ENCODE measurements around the gene PCSK6. TPM values are rescaled to one million over a fixed set of nuclear protein-coding genes. Genes with fewer than 3 reads are reported as not detected.

The PCSK6 gene
- total RNA-seq, 1 experiment from 2014 or later = 26.3 TPM

DNA sequence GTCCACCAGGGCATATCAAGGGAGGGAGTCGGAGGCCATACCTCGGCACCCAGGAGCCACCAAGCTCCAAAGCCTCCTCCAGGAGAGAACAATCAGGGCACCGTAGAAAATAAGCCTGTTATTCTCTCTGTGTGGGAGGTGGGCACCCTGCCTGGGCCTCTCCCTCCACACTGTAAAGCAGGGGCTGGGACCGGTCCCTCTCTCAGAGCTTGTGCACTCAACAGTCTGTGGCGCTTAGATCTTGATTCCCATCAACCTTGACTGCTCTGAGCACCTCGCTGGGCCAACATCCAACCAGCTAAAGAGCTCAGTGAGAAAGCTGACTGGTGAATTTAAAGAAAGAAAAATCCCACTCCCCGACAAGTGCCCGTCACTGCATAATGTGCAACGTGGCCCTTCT is 53.0 kb downstream of the PCSK6 start:
- H3K4me1 ChIP-seq (replicated peaks; ENCODE audit: insufficient read depth) = no peaks in the 10 kb centered on the region
- no peak overlapping the region for H3K4me3 ChIP-seq
- no peaks in the 10 kb centered on the region for H3K79me2 ChIP-seq (ENCODE audit: low read depth)
- no peak overlapping the region for H3K4me2 ChIP-seq
- no peak overlapping the region for H2AFZ ChIP-seq
- H3K27ac ChIP-seq = no peak overlapping the region
- TF ChIP-seq CTCF (conservative IDR thresholded peaks at IDR 0.05) (no peak), EZH2 (IDR thresholded peaks at IDR 0.05; ENCODE audit: low read depth) (no peak)
- H3K27me3 ChIP-seq (ENCODE audit: insufficient read depth, low read depth) = no peaks in the 10 kb centered on the region
- H3K9me2 ChIP-seq (ENCODE audit: insufficient read depth) = no peaks in the 10 kb centered on the region
- no peaks in the 10 kb centered on the region for H4K20me1 ChIP-seq (ENCODE audit: insufficient read depth)
- no TSS peak for BruUV-seq (replicated peaks)
- no peaks in the 10 kb centered on the region for H3F3A ChIP-seq (ENCODE audit: insufficient read depth, low read depth)
- no peak for DNase-seq
- ChIA-PET POLR2A (ENCODE audit: unreplicated experiment) (no interaction called here), CTCF (no interaction called here)
- intact Hi-C loops (cut with micrococcal nuclease; ENCODE audit: unreplicated experiment) = no loop called here
- H3K9me3 ChIP-seq (ENCODE audit: insufficient read depth, low read depth) = no peaks in the 10 kb centered on the region
- no peaks in the 10 kb centered on the region for H3K36me3 ChIP-seq (ENCODE audit: low read depth)

- intact Hi-C loops (cut with micrococcal nuclease; ENCODE audit: unreplicated experiment) = no loop called here
- no TSS peak for BruUV-seq (replicated peaks)
- no peaks in the 10 kb centered on the region for H3K27me3 ChIP-seq (ENCODE audit: insufficient read depth, low read depth)
These were observed 53.7 kb downstream of the PCSK6 start for GRCh38 chr15:101435761-101436160.

DNA sequence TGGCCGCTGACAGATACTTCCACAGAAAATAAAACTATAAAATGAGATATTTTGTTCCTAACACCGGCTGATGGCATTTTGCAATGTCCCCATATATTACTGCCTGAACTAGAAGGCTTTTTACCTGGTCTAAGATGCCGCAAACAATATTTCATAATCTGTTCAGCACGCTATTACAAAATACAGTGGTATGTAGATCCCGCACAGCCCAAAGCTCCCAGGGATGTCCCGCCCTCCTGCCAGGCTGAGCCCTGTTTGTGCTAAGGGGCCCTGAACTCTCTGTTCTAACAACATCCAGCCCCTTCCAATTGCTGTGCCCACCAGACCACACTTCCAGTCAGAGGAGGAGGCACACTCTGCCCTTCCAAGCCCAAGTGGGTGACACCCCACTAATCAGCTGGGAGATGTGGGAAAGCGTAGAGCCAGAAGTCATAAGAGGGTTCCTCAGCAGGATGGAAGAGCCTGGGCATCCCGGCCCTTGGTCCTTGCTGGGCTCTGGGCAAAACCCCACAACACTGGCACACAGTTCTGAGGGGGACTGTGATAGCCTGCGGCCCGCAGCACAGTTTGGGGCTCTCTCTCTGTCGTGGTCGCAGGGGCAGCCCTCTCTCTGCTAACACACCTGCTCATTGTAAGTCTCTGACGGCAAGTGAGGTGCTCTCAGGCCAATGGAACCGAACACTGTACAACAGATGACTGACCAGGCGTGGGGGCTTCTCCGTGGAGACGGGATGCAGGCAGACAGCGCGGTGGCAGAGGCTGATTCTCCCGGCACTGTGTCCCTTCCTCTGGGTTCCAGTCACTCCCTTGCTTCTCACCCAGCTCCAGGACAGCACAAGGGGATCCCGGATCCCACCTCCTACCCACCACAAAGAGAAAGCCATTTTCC is 55.2 kb downstream of the PCSK6 start:
- Histone ChIP-seq H3K36me3 (ENCODE audit: low read depth) (no peaks in the 10 kb centered on the region; the same call in 1 of the 2 replicates), H3K9me3 (ENCODE audit: insufficient read depth, low read depth) (no peaks in the 10 kb centered on the region), H4K20me1 (ENCODE audit: insufficient read depth) (no peaks in the 10 kb centered on the region), H3K4me3 (no peak overlapping the region), H3K4me2 (no peak overlapping the region), H3K9me2 (ENCODE audit: insufficient read depth) (no peaks in the 10 kb centered on the region), H3K79me2 (ENCODE audit: low read depth) (no peaks in the 10 kb centered on the region), H3F3A (ENCODE audit: insufficient read depth, low read depth) (no peaks in the 10 kb centered on the region), H3K27me3 (ENCODE audit: insufficient read depth, low read depth) (no peaks in the 10 kb centered on the region), H3K4me1 (replicated peaks; ENCODE audit: insufficient read depth) (no peaks in the 10 kb centered on the region), H3K27ac (no peak overlapping the region), H2AFZ (no peak overlapping the region)
- CTCF ChIA-PET = no interaction called here
- DNase-seq = no peak
- intact Hi-C loops (cut with micrococcal nuclease; ENCODE audit: unreplicated experiment) = no loop called here
- no peak for TF ChIP-seq EZH2 (IDR thresholded peaks at IDR 0.05; ENCODE audit: low read depth)
- TF ChIP-seq CTCF (conservative IDR thresholded peaks at IDR 0.05) = no peak
- BruUV-seq (replicated peaks) = no TSS peak
- POLR2A ChIA-PET (ENCODE audit: unreplicated experiment) = no interaction called here

More at GRCh38 chr15:101435761-101436160, 53.7 kb downstream of the PCSK6 start:
- H3K79me2 ChIP-seq (ENCODE audit: low read depth) = no peaks in the 10 kb centered on the region
- no peaks in the 10 kb centered on the region for H4K20me1 ChIP-seq (ENCODE audit: insufficient read depth)
- no peak overlapping the region for H3K4me3 ChIP-seq
- ChIA-PET POLR2A (ENCODE audit: unreplicated experiment) (no interaction called here), CTCF (no interaction called here)
- TF ChIP-seq EZH2 (IDR thresholded peaks at IDR 0.05; ENCODE audit: low read depth) (no peak), CTCF (conservative IDR thresholded peaks at IDR 0.05) (no peak)
- H3K9me3 ChIP-seq (ENCODE audit: insufficient read depth, low read depth) = no peaks in the 10 kb centered on the region
- H3K9me2 ChIP-seq (ENCODE audit: insufficient read depth) = no peaks in the 10 kb centered on the region
- no peak overlapping the region for H3K4me2 ChIP-seq
- no peak for DNase-seq
- no peaks in the 10 kb centered on the region; the same call in 1 of the 2 replicates for H3K36me3 ChIP-seq (ENCODE audit: low read depth)
- no peaks in the 10 kb centered on the region for H3K4me1 ChIP-seq (replicated peaks; ENCODE audit: insufficient read depth)
- H2AFZ ChIP-seq = no peak overlapping the region
- H3F3A ChIP-seq (ENCODE audit: insufficient read depth, low read depth) = no peaks in the 10 kb centered on the region
- no peak overlapping the region for H3K27ac ChIP-seq
